SU-DHL-6 (cell line): Measurements from ENCODE around the gene NDUFAB1.
A peak's percentile ranks its signal among the peaks of the same experiment; 100 is the strongest.

ENCODE experiments used
- H2AFZ ChIP-seq: fragments of 200-600 bp; sonication (generic); 2 replicates; pipeline ENCODE4 v1.6.1; 2014; ENCODE audit warnings: low read depth, mild to moderate bottlenecking, moderate library complexity, mixed read lengths, antibody characterized with exemption, low read length; ENCODE audit not compliant: severe bottlenecking
- H3F3A ChIP-seq: fragments of 200-600 bp; shearing (Covaris generic); 2 replicates; pipeline ENCODE4 v1.6.0; 2016; ENCODE audit warnings: antibody characterized with exemption, mild to moderate bottlenecking; ENCODE audit not compliant: insufficient read depth
- H3K27ac ChIP-seq: fragments of 200-600 bp; sonication (generic); 2 replicates; pipeline ENCODE4 v1.5.1; 2016; ENCODE audit warnings: low read depth, mild to moderate bottlenecking, low read length, moderate library complexity, mixed read lengths
- H3K27me3 ChIP-seq: fragments of 200-600 bp; sonication (generic), shearing (Covaris generic); 2 replicates; pipeline ENCODE4 v1.6.0; 2014; ENCODE audit warnings: mild to moderate bottlenecking, low read length
- H3K36me3 ChIP-seq: fragments of 200-600 bp; sonication (generic); 2 replicates; pipeline ENCODE4 v1.6.1; 2014; ENCODE audit warnings: mild to moderate bottlenecking, low read length, mixed read lengths
- H3K4me2 ChIP-seq: fragments of 300-600, 200-600 bp; shearing (Covaris generic), sonication (generic); 2 replicates; pipeline ENCODE4 v1.6.0; 2014; ENCODE audit warnings: low read length, low read depth, mild to moderate bottlenecking; ENCODE audit not compliant: poor library complexity, severe bottlenecking
- H3K4me3 ChIP-seq: fragments of 200-600 bp; sonication (generic); 2 replicates; pipeline ENCODE4 v1.5.1; 2014; ENCODE audit warnings: antibody characterized with exemption, low read length, mild to moderate bottlenecking, mixed read lengths; ENCODE audit not compliant: insufficient read depth, poor library complexity, severe bottlenecking
- H3K79me2 ChIP-seq: fragments of 200-600 bp; sonication (generic); 2 replicates; pipeline ENCODE4 v1.6.1; 2014; ENCODE audit warnings: mild to moderate bottlenecking, low read length, moderate library complexity; ENCODE audit not compliant: insufficient read depth
- H3K9ac ChIP-seq: fragments of 200-600 bp; sonication (generic); 2 replicates; pipeline ENCODE4 v1.7.0; 2014; ENCODE audit warnings: mild to moderate bottlenecking, low read length
- H3K9me2 ChIP-seq: fragments of 200-600 bp; sonication (generic); replicated peaks from 2 replicates; pipeline ENCODE4 v1.6.1; 2014; ENCODE audit warnings: low read length; ENCODE audit not compliant: insufficient read depth
- H3K9me3 ChIP-seq: fragments of 200-600 bp; sonication (generic); 2 replicates; pipeline ENCODE4 v1.6.1; 2014; ENCODE audit warnings: low read length, mixed read lengths; ENCODE audit not compliant: insufficient read depth
- H4K20me1 ChIP-seq: fragments of 200-600 bp; sonication (generic); 2 replicates; pipeline ENCODE4 v1.6.1; 2014; ENCODE audit warnings: low read depth, mild to moderate bottlenecking, antibody characterized with exemption, low read length, moderate library complexity, mixed read lengths
- EZH2phosphoT487 ChIP-seq: fragments of 200-600 bp; sonication (generic), shearing (Covaris generic); conservative IDR thresholded peaks from 2 replicates; pipeline ENCODE4 v1.6.1; 2018; ENCODE audit warnings: mild to moderate bottlenecking, antibody characterized with exemption, low read length, moderate library complexity, mixed read lengths
- TF ChIP-seq, protein P1 (sequence below): fragments of 200-600 bp; sonication (generic); IDR thresholded peaks from one replicate; pipeline ENCODE4 v1.5.1; 2017; ENCODE audit warnings: antibody characterized with exemption, mild to moderate bottlenecking, low read length, moderate library complexity; ENCODE audit not compliant: insufficient read depth, poor library complexity, severe bottlenecking

Gene NDUFAB1

DNA sequence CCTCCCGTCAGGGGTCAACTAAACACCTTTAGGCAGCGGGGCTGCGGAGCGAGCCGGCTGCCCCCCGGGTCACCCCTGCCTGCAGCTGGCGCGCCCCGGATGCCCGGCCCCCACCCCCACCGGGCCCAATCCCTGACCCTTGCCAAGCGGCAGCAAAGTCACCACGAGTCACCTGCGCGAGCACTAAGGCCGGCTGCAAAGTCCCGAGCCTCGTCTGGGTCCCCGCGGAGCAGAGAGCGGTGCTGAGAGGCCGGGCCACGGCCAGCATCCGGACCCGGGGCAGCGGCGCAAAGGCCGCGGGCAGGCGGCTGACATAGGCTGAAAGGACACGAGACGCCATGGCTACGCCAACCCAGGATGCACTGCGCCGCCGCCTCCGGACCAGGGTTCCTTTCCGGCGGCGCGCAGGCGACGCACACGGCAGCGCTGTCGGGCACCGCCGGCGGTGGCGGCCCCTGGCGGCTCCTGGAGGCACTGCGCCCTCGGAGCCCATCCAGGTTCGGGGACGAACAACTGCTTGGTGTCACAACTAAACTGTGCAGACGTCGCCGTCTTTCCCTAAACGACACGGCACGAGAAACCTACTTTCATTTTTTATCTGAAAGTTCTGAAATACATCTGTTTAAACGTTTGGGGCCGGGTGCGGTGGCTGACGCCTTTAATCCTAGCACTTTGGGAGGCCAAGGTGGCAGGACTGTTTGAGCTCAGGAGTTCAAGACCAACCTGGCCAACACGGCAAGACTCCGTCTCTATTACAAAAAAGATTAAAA lies at the start of gene NDUFAB1:
TSS of gene NDUFAB1 (minus strand) at position 366 of the 770 bp plus-strand sequence. CDS start at position 340, 26 bp downstream.
- no peaks in the 10 kb centered on the region; the same call in 1 of the 2 replicates for H4K20me1 ChIP-seq
- H3F3A ChIP-seq = peaks cover 12% of the 10 kb centered on the region
- peak within 1 kb of the TSS; percentile 82 for H3K4me2 ChIP-seq
- H3K9me2 ChIP-seq = no peaks in the 10 kb centered on the region
- peak within 1 kb of the TSS; percentile 68 for H3K4me3 ChIP-seq
- peak within 1 kb of the TSS; percentile 91 for H3K9ac ChIP-seq
- H3K9me3 ChIP-seq = no peaks in the 10 kb centered on the region
- peak within 1 kb of the TSS; percentile 62 for H3K27ac ChIP-seq
- TF ChIP-seq EZH2phosphoT487 = no peak
- TF ChIP-seq, protein P1, sequence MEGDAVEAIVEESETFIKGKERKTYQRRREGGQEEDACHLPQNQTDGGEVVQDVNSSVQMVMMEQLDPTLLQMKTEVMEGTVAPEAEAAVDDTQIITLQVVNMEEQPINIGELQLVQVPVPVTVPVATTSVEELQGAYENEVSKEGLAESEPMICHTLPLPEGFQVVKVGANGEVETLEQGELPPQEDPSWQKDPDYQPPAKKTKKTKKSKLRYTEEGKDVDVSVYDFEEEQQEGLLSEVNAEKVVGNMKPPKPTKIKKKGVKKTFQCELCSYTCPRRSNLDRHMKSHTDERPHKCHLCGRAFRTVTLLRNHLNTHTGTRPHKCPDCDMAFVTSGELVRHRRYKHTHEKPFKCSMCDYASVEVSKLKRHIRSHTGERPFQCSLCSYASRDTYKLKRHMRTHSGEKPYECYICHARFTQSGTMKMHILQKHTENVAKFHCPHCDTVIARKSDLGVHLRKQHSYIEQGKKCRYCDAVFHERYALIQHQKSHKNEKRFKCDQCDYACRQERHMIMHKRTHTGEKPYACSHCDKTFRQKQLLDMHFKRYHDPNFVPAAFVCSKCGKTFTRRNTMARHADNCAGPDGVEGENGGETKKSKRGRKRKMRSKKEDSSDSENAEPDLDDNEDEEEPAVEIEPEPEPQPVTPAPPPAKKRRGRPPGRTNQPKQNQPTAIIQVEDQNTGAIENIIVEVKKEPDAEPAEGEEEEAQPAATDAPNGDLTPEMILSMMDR = peak; percentile 80
- peak within 1 kb of the TSS; percentile 95 for H2AFZ ChIP-seq
- no peaks in the 10 kb centered on the region for H3K27me3 ChIP-seq
- peaks cover 47% of the 10 kb centered on the region for H3K79me2 ChIP-seq
- H3K36me3 ChIP-seq = no peaks in the 10 kb centered on the region; the same call in 1 of the 2 replicates

DNA sequence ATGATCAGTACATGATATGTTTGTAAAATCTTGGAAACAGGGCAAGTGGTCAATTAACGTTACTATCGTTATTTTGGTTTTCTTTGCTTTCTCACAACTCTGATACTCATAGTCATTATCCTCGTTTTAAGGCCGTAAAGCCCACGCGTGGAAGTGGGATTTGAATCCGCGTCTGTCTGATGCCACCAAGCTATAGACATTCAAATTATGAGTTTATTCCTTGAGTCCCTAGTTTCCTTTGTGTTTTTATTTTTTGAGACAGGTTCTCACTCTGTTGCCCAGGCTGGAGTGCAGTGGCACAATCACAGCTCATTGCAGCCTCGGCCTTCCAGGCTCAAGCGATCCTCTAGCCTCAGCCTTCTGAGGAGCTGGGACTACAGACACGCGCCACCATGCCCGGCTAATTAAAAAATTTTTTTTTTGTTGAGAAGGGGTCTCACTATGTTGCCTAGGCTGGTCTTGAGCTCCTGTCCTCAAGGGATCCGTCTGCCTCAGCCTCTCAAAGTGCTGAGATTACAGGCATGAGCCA lies 46.2 kb upstream of the NDUFAB1 start:
- Histone ChIP-seq H2AFZ (no peak overlapping the region), H3K27me3 (no peaks in the 10 kb centered on the region), H4K20me1 (no peaks in the 10 kb centered on the region), H3K79me2 (peaks cover 77% of the 10 kb centered on the region), H3F3A (peaks cover 9% of the 10 kb centered on the region; the same call in 1 of the 2 replicates), H3K36me3 (peaks cover 11% of the 10 kb centered on the region; the same call in 1 of the 2 replicates), H3K9ac (peak overlapping the region; percentile 99), H3K9me3 (no peaks in the 10 kb centered on the region), H3K27ac (peak overlapping the region; percentile 83), H3K9me2 (no peaks in the 10 kb centered on the region), H3K4me2 (peak overlapping the region; percentile 88), H3K4me3 (peak overlapping the region; percentile 100)
- no peak for TF ChIP-seq EZH2phosphoT487
- TF ChIP-seq, protein P1 = no peak

DNA sequence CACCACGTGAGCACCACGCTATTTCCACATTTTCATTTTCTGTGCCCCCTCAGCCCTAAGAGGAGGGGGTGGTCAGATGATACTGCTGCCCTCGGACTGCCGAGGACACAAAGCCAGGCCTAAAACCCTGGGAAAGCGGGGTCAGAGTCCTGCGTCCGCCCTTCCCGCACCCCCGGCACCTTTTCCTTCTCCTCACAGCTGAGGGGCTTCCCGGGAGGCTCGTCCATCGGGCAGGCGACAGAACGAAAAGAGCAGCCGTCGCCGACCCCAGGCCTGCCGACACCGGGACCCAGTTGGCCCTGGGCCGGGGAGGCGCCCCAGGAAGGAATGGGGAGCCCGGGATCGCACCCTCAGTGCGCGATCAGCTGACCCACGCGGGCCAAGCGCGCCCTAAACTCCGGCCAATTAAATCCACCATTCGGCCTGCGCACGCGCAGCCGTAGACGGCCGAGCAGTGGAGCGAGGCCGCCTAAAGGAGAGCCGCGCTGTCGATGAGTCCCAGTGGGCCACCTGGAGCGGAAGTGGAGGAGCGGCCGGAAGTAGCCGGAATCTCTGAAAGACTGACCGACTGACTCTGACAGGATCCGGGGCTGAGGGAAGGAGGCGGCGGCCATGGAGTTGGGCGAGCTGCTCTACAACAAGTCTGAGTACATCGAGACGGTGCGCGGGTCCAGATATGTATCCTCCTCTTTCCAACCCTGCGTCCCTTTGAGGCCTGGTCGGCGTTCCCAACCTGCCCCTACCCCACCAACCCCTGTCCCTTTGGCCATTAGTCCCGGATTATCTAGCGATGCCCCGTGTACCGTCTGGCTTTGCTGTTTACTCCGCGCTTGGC lies 45.0 kb upstream of the NDUFAB1 start, which contains the start of the genes DCTN5 and PALB2:
TSS of gene DCTN5 (plus strand) at position 536 of the 835 bp plus-strand sequence. CDS start at position 613, 77 bp downstream.
TSS of gene PALB2 (minus strand) at position 380 of the 835 bp plus-strand sequence. CDS start at position 227, 153 bp downstream.
- H3K27ac ChIP-seq = peak within 1 kb of the TSS; percentile 83
- peaks cover 9% of the 10 kb centered on the region; the same call in 1 of the 2 replicates for H3F3A ChIP-seq
- no peaks in the 10 kb centered on the region for H3K9me2 ChIP-seq
- H3K4me3 ChIP-seq = peak within 1 kb of the TSS; percentile 100
- peak within 1 kb of the TSS; percentile 74 for H2AFZ ChIP-seq
- H3K9me3 ChIP-seq = no peaks in the 10 kb centered on the region
- no peaks in the 10 kb centered on the region for H4K20me1 ChIP-seq
- peaks cover 11% of the 10 kb centered on the region; the same call in 1 of the 2 replicates for H3K36me3 ChIP-seq
- peak within 1 kb of the TSS; percentile 99 for H3K9ac ChIP-seq
- TF ChIP-seq, protein P1 = no peak
- TF ChIP-seq EZH2phosphoT487 = no peak
- H3K4me2 ChIP-seq = peak within 1 kb of the TSS; percentile 88
- H3K79me2 ChIP-seq = peaks cover 66% of the 10 kb centered on the region
- no peaks in the 10 kb centered on the region for H3K27me3 ChIP-seq
